Measurements from ENCODE around the gene VAV3. TPM values are rescaled to one million over a fixed set of nuclear protein-coding genes. Genes with fewer than 3 reads are reported as not detected.
A peak's percentile ranks its signal among the peaks of the same experiment; 100 is the strongest.

Gene VAV3
- polyA plus RNA-seq, 1 of the 3 experiments (the other 2 are of a cell fraction), result not detected

- Histone ChIP-seq H3K9me3 (no peaks in the 10 kb centered on the region), H3K27ac (ENCODE audit: low read depth in 2 of 2, low read length in 1 of 2) (no peak overlapping the region), H3K27me3 (ENCODE audit: insufficient read depth) (peaks cover 19% of the 10 kb centered on the region), H3K9ac (no peak overlapping the region), H3K79me2 (ENCODE audit: insufficient read depth) (no peaks in the 10 kb centered on the region), H2AFZ (ENCODE audit: low read depth) (no peak overlapping the region), H3F3A (replicated peaks; ENCODE audit: insufficient read depth) (no peaks in the 10 kb centered on the region), H4K20me1 (ENCODE audit: insufficient read depth) (no peaks in the 10 kb centered on the region), H3K4me2 (no peak overlapping the region), H3K4me3 (ENCODE audit: low read depth in 2 of 2, low read length in 1 of 2) (no peak overlapping the region), H3K4me1 (ENCODE audit: control insufficient read depth in 1 of 2, insufficient read depth in 2 of 2, low read depth in 1 of 2, low read length in 1 of 2) (peaks cover 0 to 9% of the 10 kb centered on the region in 2 experiments; a peak in 1 of 4 replicates), H3K9me2 (no peaks in the 10 kb centered on the region), H3K36me3 (replicated peaks in 1 of 2; ENCODE audit: control insufficient read depth in 1 of 2, insufficient read depth in 2 of 2, low read length in 1 of 2) (no peaks in the 10 kb centered on the region)
- no peak for TF ChIP-seq MEF2A (IDR thresholded peaks at IDR 0.05; ENCODE audit: borderline replicate concordance, low read depth)
- no peak for TF ChIP-seq YY1 (IDR thresholded peaks at IDR 0.05; ENCODE audit: low read depth)
- TF ChIP-seq GABPA (IDR thresholded peaks at IDR 0.05; ENCODE audit: low read depth), result no peak
- TF ChIP-seq RXRA (IDR thresholded peaks at IDR 0.05; ENCODE audit: borderline replicate concordance, low read depth), result no peak
- TF ChIP-seq ELF1 (IDR thresholded peaks at IDR 0.05), result no peak
- TF ChIP-seq FOXJ3 (CRISPR knock-in tag; IDR thresholded peaks at IDR 0.05), result no peak
- TF ChIP-seq, protein P1, sequence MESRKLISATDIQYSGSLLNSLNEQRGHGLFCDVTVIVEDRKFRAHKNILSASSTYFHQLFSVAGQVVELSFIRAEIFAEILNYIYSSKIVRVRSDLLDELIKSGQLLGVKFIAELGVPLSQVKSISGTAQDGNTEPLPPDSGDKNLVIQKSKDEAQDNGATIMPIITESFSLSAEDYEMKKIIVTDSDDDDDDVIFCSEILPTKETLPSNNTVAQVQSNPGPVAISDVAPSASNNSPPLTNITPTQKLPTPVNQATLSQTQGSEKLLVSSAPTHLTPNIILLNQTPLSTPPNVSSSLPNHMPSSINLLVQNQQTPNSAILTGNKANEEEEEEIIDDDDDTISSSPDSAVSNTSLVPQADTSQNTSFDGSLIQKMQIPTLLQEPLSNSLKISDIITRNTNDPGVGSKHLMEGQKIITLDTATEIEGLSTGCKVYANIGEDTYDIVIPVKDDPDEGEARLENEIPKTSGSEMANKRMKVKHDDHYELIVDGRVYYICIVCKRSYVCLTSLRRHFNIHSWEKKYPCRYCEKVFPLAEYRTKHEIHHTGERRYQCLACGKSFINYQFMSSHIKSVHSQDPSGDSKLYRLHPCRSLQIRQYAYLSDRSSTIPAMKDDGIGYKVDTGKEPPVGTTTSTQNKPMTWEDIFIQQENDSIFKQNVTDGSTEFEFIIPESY (IDR thresholded peaks at IDR 0.05; ENCODE audit: borderline replicate concordance, low read depth), result no peak
- no peak for TF ChIP-seq POLR2AphosphoS5 (IDR thresholded peaks at IDR 0.05; ENCODE audit: low read depth, low read length)
- 75% methylated on average over 8 of the region's 8 CpGs for WGBS (ENCODE audit: low lambda C conversion rate)
- ChIA-PET POLR2A (no interaction called here), CTCF (no interaction called here)
- no peak for DNase-seq
Observed at GRCh38 chr1:107966550-107966949, 1.6 kb upstream of the VAV3 start.

DNA sequence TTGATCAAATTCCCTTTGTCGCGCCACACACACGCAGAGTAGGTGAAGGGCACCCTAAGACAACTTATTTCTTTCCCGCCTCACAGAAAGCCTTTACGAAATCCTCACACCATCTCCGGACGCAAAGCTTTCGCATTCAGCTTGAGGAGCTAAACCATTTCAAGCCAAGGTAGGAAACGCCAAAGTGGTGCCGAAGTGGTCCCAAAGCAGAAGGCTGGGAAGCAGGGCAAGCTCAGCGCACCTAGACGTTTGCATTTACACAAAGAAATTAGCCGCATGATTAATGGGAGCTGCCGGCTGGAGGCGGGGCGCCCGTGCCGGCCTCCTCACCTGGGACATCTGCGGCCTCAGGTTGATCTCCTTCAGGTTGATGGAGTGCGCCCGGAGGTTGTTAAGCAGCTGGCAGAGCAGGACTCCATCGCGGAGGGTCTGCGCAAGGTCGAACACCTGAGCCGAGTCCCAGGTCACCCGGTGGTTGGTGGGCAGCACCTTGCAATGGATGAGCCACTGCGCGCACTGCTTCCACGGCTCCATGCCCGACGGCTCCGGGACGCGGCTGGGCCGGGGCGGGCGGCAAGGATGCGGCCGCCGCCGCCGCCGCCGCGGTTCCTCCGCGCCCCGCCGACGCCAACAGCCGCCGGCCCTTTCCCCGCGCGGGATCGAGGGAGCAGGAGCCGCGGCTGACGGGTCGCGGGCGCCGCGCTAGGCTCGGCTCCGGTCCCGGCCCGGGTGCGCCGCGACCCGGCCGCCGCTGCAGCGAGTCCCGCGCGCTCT is 457 bp downstream of the VAV3 start:
- ChIA-PET POLR2A (no interaction called here), CTCF (interaction anchor here (0.8 to 2.7 kb wide), 8 partner anchors 10 to 182 kb away, joined by 3 to 12 read pairs (median 4); no protein-coding TSS in a partner anchor)
- Histone ChIP-seq H3F3A (replicated peaks; ENCODE audit: insufficient read depth) (no peaks in the 10 kb centered on the region), H3K4me2 (peak overlapping the region; percentile 24; the same call in 1 of the 2 replicates), H3K9ac (no peak overlapping the region), H3K27ac (ENCODE audit: low read depth in 2 of 2, low read length in 1 of 2) (no peak overlapping the region), H3K36me3 (replicated peaks in 1 of 2; ENCODE audit: control insufficient read depth in 1 of 2, insufficient read depth in 2 of 2, low read length in 1 of 2) (no peaks in the 10 kb centered on the region), H3K9me2 (no peaks in the 10 kb centered on the region), H3K27me3 (ENCODE audit: insufficient read depth) (peaks cover 19% of the 10 kb centered on the region), H4K20me1 (ENCODE audit: insufficient read depth) (no peaks in the 10 kb centered on the region), H3K4me1 (ENCODE audit: control insufficient read depth in 1 of 2, insufficient read depth in 2 of 2, low read depth in 1 of 2, low read length in 1 of 2) (peaks cover 0 to 9% of the 10 kb centered on the region in 2 experiments; a peak in 1 of 4 replicates), H2AFZ (ENCODE audit: low read depth) (no peak overlapping the region), H3K9me3 (no peaks in the 10 kb centered on the region), H3K79me2 (ENCODE audit: insufficient read depth) (no peaks in the 10 kb centered on the region), H3K4me3 (ENCODE audit: low read depth in 2 of 2, low read length in 1 of 2) (peak overlapping the region; percentile 29 to 48; a peak in 2 of 4 replicates)
- 30% methylated on average over 12 of the region's 79 CpGs for WGBS (ENCODE audit: low lambda C conversion rate)
- peak; percentile 7 for DNase-seq
- no peak for TF ChIP-seq USF2 (IDR thresholded peaks at IDR 0.05; ENCODE audit: borderline replicate concordance, low read depth, low read length)
- no peak for TF ChIP-seq RAD21 (IDR thresholded peaks at IDR 0.05; ENCODE audit: low read length)
- TF ChIP-seq MAX (IDR thresholded peaks at IDR 0.05; ENCODE audit: low read depth), result no peak
- no peak for TF ChIP-seq CTCF (IDR thresholded peaks at IDR 0.05)
- TF ChIP-seq TAF1 (IDR thresholded peaks at IDR 0.05; ENCODE audit: borderline replicate concordance, low read depth, low read length), result no peak
- TF ChIP-seq SIN3A (IDR thresholded peaks at IDR 0.05; ENCODE audit: borderline replicate concordance, low read depth, low read length), result no peak
- TF ChIP-seq TCF12 (IDR thresholded peaks at IDR 0.05), result no peak
- TF ChIP-seq, protein P2, sequence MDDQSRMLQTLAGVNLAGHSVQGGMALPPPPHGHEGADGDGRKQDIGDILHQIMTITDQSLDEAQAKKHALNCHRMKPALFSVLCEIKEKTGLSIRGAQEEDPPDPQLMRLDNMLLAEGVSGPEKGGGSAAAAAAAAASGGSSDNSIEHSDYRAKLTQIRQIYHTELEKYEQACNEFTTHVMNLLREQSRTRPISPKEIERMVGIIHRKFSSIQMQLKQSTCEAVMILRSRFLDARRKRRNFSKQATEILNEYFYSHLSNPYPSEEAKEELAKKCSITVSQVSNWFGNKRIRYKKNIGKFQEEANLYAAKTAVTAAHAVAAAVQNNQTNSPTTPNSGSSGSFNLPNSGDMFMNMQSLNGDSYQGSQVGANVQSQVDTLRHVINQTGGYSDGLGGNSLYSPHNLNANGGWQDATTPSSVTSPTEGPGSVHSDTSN (IDR thresholded peaks at IDR 0.05), result no peak
- TF ChIP-seq EP300 (IDR thresholded peaks at IDR 0.05; ENCODE audit: borderline replicate concordance in 1 of 2, low read depth in 1 of 2, low read length in 1 of 2), result no peak
- no peak for TF ChIP-seq IRF3 (IDR thresholded peaks at IDR 0.05; ENCODE audit: low read depth, low read length)
- no peak for TF ChIP-seq NFIC (IDR thresholded peaks at IDR 0.05; ENCODE audit: borderline replicate concordance)
- TF ChIP-seq MEF2A (IDR thresholded peaks at IDR 0.05; ENCODE audit: borderline replicate concordance, low read depth), result no peak
- no peak for TF ChIP-seq YY1 (IDR thresholded peaks at IDR 0.05; ENCODE audit: low read depth)
- TF ChIP-seq FOXM1 (IDR thresholded peaks at IDR 0.05; ENCODE audit: low read depth), result no peak
- no peak for TF ChIP-seq RXRA (IDR thresholded peaks at IDR 0.05; ENCODE audit: borderline replicate concordance, low read depth)
- TF ChIP-seq POLR2AphosphoS5 (IDR thresholded peaks at IDR 0.05; ENCODE audit: low read depth, low read length), result no peak
